HepG2 (cell line): ENCODE measurements around the gene YPEL3. TPM values are rescaled to one million over a fixed set of nuclear protein-coding genes. Genes with fewer than 3 reads are reported as not detected.

Source experiments
- AGO2 ChIP-seq: fragments of 200-400 bp; formaldehyde crosslinking; optimal IDR thresholded peaks from 2 replicates; pipeline ENCODE3; 2017; ENCODE audit warnings: mild to moderate bottlenecking, low read depth, low read length, moderate library complexity
- ISX ChIP-seq: sonication (generic); formaldehyde crosslinking; conservative IDR thresholded peaks from 2 replicates; pipeline ENCODE4 v1.5.0; 2020; ENCODE audit warnings: missing genetic modification reagents
- KDM5A ChIP-seq: fragments of 200-600 bp; sonication (generic); IDR thresholded peaks from 2 replicates; pipeline ENCODE4 v1.7.0; 2018; ENCODE audit warnings: antibody characterized with exemption, mild to moderate bottlenecking, low read length, borderline replicate concordance
- KLF12 ChIP-seq: sonication (generic); formaldehyde crosslinking; IDR thresholded peaks from 2 replicates; pipeline ENCODE4 v1.4.0; 2020; ENCODE audit warnings: missing genetic modification reagents, borderline replicate concordance
- LCORL ChIP-seq, 2 experiments: fragments of 450-650 bp in 1 of 2; sonication (generic) in 1 of 2; formaldehyde crosslinking in 1 of 2; IDR thresholded peaks; 2 replicates each; pipeline versions ENCODE4 v1.5.0 to v1.6.1; 2017 to 2020; ENCODE audit warnings: antibody characterized with exemption in 1 of 2, missing genetic modification reagents in 1 of 2
- MIXL1 ChIP-seq: IDR thresholded peaks from 2 replicates; pipeline ENCODE4 v1.6.1; 2016
- MLLT10 ChIP-seq: sonication (generic); formaldehyde crosslinking; IDR thresholded peaks from 2 replicates; pipeline ENCODE4 v1.4.0; 2020; ENCODE audit warnings: missing genetic modification reagents
- MXD4 ChIP-seq: IDR thresholded peaks from 2 replicates; pipeline ENCODE4 v1.6.1; 2016; ENCODE audit warnings: mild to moderate bottlenecking, missing biosample characterization, missing genetic modification reagents
- NFIB ChIP-seq: sonication (generic); formaldehyde crosslinking; IDR thresholded peaks from 2 replicates; pipeline ENCODE4 v1.9.0; 2021; ENCODE audit warnings: missing genetic modification reagents, mild to moderate bottlenecking, borderline replicate concordance
- SMC3 ChIP-seq: IDR thresholded peaks from 2 replicates; pipeline ENCODE4 v1.6.1; 2011; ENCODE audit warnings: low read length, improper control_type of control experiment
- SRSF9 ChIP-seq: fragments of 200-400 bp; formaldehyde crosslinking; IDR thresholded peaks from 2 replicates; pipeline ENCODE4 v1.6.1; 2018; ENCODE audit warnings: borderline replicate concordance, mild to moderate bottlenecking, low read depth, low read length; ENCODE audit not compliant: insufficient read depth, poor library complexity, severe bottlenecking
- SRY ChIP-seq: sonication (generic); formaldehyde crosslinking; IDR thresholded peaks from 2 replicates; pipeline ENCODE4 v1.8.0; 2022; ENCODE audit warnings: mild to moderate bottlenecking, missing genetic modification reagents
- TGIF2 ChIP-seq: IDR thresholded peaks from 2 replicates; pipeline ENCODE4 v1.6.1; 2016; ENCODE audit warnings: control low read depth, missing compliant biosample characterization
- THAP11 ChIP-seq: IDR thresholded peaks from 2 replicates; pipeline ENCODE4 v1.6.1; 2016; ENCODE audit warnings: missing biosample characterization, missing genetic modification reagents
- ZFY ChIP-seq: sonication (generic); formaldehyde crosslinking; IDR thresholded peaks from 2 replicates; pipeline ENCODE4 v1.4.0; 2020; ENCODE audit warnings: missing genetic modification reagents
- ZNF230 ChIP-seq: sonication (generic); formaldehyde crosslinking; IDR thresholded peaks from 2 replicates; pipeline ENCODE4 v1.4.0; 2020; ENCODE audit warnings: mild to moderate bottlenecking, missing genetic modification reagents
- ZNF460 ChIP-seq: sonication (generic); formaldehyde crosslinking; IDR thresholded peaks from 2 replicates; pipeline ENCODE4 v1.5.1; 2020; ENCODE audit warnings: missing genetic modification reagents, mild to moderate bottlenecking, borderline replicate concordance
- ZNF816 ChIP-seq: sonication (generic); formaldehyde crosslinking; IDR thresholded peaks from 2 replicates; pipeline ENCODE4 v1.8.0; 2022; ENCODE audit warnings: missing genetic modification reagents, mild to moderate bottlenecking, borderline replicate concordance
- ZNF883 ChIP-seq: sonication (generic); formaldehyde crosslinking; IDR thresholded peaks from 2 replicates; pipeline ENCODE4 v1.5.1; 2020; ENCODE audit warnings: mild to moderate bottlenecking, missing genetic modification reagents; ENCODE audit errors: not compliant biosample characterization
- ZSCAN20 ChIP-seq: sonication (generic); formaldehyde crosslinking; IDR thresholded peaks from 2 replicates; pipeline ENCODE4 v1.4.0; 2020; ENCODE audit warnings: missing genetic modification reagents, mild to moderate bottlenecking, borderline replicate concordance
- polyA plus RNA-seq, 8 experiments: library from polyadenylated mRNA; depleted of rRNA in 3 of 8; stranded (reverse) in 7 of 8; unstranded in 1 of 8; fragments of >200 nt; fragmentation: Illumina TruSeq in 4 of 8; extraction: Trizol in 4 of 8; gene quantifications; 2 replicates each; pipeline versions ENCODE4 v1.2.1 to v1.2.3, GENCODE V29; 2011 to 2016; ENCODE audit warnings: low read depth in 4 of 8, missing spikeins in 1 of 8, mixed read lengths in 1 of 8; ENCODE audit not compliant: insufficient read depth in 1 of 8
- total RNA-seq, 5 experiments: library from RNA; depleted of rRNA; stranded (reverse); fragments of >200 nt; fragmentation: Illumina TruSeq; extraction: Trizol; gene quantifications; 2 replicates each; pipeline ENCODE4 v1.2.3, GENCODE V29; 2016; ENCODE audit warnings: low read depth in 1 of 5
- TF ChIP-seq, protein P1 (sequence below): IDR thresholded peaks from 2 replicates; pipeline ENCODE4 v1.6.1; 2012; ENCODE audit warnings: inconsistent platforms
- TF ChIP-seq, protein P2 (sequence below): sonication (generic); formaldehyde crosslinking; IDR thresholded peaks from 2 replicates; pipeline ENCODE4 v1.5.1; 2020; ENCODE audit warnings: missing genetic modification reagents, mild to moderate bottlenecking, borderline replicate concordance
- TF ChIP-seq, protein P3 (sequence below): sonication (generic); formaldehyde crosslinking; IDR thresholded peaks from 2 replicates; pipeline ENCODE4 v1.4.0; 2020; ENCODE audit warnings: missing genetic modification reagents
- TF ChIP-seq, protein P4 (sequence below): sonication (generic); formaldehyde crosslinking; IDR thresholded peaks from 2 replicates; pipeline ENCODE4 v1.4.0; 2020; ENCODE audit warnings: missing genetic modification reagents, mild to moderate bottlenecking, borderline replicate concordance

YPEL3 gene
- total and polyA plus RNA-seq, 2 of the 13 experiments (the other 11 are each of a cell fraction or from before 2014, with no cell fraction given), result 5.4 to 47.0 TPM

DNA sequence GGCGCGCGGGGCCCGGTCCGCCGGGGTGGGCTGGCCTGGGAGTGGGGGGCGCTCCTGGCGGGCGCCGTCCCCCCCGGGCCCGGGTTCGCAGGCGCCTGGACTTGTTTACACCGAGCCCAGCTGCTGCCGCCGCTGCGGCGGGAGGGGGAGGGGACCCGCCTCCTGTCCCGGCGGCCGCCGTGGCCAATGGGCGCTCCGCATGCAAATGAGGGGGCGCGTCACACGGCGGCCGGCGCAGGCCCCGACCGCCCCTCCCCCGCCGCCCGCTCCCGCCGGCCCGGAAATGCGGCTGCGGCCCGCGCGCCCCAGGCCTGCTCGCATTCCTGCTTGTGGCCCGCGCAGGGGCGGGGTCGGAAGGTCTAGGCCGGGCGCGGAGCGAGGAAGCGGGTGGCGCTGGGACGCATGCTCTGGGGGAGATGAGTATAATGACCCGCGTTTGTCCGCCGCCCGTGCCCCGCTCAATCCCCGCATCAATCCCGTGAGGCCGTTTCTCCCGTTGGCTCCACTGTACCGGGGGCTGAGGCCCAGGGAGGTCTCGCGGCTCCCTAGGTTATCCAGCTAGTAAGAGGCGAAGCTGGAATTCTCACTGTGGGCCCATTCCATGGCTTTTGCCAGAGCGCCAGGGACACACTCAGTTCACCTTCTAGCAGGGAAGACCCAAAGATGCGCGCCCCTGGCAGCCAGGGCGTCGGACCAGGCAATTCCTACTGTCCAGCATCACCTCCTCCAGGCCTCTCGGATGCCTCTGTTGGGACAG lies at the start of gene YPEL3 (continued):
- TF ChIP-seq SRSF9 (no peak), SRY (peak; percentile 80; the same call in 1 of the 2 replicates), ZNF883 (CRISPR knock-in tag) (no peak), NFIB (CRISPR knock-in tag) (no peak), ISX (CRISPR knock-in tag) (0 out of 2 replicates have a peak, but pooled peaks have one; percentile 61), ZNF230 (0 out of 2 replicates have a peak, but pooled peaks have one; percentile 30), ZSCAN20 (CRISPR knock-in tag) (0 out of 2 replicates have a peak, but pooled peaks have one; percentile 48), ZFY (CRISPR knock-in tag) (peak; percentile 93), ZNF460 (CRISPR knock-in tag) (no peak), TGIF2 (CRISPR knock-in tag) (peak; percentile 41; the same call in 1 of the 2 replicates), SMC3 (no peak), KDM5A (no peak), LCORL (IDR thresholded peaks at IDR 0.05) (no peak), LCORL (CRISPR knock-in tag; IDR thresholded peaks at IDR 0.05) (peak; percentile 76; the same call in 1 of the 2 replicates), MIXL1 (CRISPR knock-in tag) (no peak), AGO2 (no peak), KLF12 (CRISPR knock-in tag) (peak; percentile 54; the same call in 1 of the 2 replicates), MXD4 (CRISPR knock-in tag) (peak; percentile 83), THAP11 (CRISPR knock-in tag) (peak; percentile 79), MLLT10 (CRISPR knock-in tag) (no peak), ZNF816 (CRISPR knock-in tag) (no peak)
- TF ChIP-seq, protein P1, sequence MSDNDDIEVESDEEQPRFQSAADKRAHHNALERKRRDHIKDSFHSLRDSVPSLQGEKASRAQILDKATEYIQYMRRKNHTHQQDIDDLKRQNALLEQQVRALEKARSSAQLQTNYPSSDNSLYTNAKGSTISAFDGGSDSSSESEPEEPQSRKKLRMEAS, result peak; percentile 91
- TF ChIP-seq, protein P2, sequence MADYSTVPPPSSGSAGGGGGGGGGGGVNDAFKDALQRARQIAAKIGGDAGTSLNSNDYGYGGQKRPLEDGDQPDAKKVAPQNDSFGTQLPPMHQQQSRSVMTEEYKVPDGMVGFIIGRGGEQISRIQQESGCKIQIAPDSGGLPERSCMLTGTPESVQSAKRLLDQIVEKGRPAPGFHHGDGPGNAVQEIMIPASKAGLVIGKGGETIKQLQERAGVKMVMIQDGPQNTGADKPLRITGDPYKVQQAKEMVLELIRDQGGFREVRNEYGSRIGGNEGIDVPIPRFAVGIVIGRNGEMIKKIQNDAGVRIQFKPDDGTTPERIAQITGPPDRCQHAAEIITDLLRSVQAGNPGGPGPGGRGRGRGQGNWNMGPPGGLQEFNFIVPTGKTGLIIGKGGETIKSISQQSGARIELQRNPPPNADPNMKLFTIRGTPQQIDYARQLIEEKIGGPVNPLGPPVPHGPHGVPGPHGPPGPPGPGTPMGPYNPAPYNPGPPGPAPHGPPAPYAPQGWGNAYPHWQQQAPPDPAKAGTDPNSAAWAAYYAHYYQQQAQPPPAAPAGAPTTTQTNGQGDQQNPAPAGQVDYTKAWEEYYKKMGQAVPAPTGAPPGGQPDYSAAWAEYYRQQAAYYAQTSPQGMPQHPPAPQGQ (CRISPR knock-in tag), result no peak
- TF ChIP-seq, protein P3, sequence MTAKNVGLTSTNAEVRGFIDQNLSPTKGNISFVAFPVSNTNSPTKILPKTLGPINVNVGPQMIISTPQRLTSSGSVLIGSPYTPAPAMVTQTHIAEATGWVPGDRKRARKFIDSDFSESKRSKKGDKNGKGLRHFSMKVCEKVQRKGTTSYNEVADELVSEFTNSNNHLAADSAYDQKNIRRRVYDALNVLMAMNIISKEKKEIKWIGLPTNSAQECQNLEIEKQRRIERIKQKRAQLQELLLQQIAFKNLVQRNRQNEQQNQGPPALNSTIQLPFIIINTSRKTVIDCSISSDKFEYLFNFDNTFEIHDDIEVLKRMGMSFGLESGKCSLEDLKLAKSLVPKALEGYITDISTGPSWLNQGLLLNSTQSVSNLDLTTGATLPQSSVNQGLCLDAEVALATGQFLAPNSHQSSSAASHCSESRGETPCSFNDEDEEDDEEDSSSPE (CRISPR knock-in tag), result peak; percentile 89
- TF ChIP-seq, protein P4, sequence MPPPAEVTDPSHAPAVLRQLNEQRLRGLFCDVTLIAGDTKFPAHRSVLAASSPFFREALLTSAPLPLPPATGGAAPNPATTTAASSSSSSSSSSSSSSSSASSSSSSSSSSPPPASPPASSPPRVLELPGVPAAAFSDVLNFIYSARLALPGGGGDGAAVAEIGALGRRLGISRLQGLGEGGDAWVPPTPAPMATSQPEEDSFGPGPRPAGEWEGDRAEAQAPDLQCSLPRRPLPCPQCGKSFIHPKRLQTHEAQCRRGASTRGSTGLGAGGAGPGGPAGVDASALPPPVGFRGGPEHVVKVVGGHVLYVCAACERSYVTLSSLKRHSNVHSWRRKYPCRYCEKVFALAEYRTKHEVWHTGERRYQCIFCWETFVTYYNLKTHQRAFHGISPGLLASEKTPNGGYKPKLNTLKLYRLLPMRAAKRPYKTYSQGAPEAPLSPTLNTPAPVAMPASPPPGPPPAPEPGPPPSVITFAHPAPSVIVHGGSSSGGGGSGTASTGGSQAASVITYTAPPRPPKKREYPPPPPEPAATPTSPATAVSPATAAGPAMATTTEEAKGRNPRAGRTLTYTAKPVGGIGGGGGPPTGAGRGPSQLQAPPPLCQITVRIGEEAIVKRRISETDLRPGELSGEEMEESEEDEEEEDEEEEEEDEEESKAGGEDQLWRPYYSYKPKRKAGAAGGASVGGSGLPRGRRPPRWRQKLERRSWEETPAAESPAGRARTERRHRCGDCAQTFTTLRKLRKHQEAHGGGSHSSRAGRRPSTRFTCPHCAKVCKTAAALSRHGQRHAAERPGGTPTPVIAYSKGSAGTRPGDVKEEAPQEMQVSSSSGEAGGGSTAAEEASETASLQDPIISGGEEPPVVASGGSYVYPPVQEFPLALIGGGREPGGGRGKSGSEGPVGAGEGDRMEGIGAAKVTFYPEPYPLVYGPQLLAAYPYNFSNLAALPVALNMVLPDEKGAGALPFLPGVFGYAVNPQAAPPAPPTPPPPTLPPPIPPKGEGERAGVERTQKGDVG (CRISPR knock-in tag), result peak; percentile 98
